Activated gamma-delta T cell (primary cell): ENCODE data around the gene PBLD.
"Not testable (repeated sequence)": the region's sequence is repeated elsewhere in the genome, so short reads cannot be mapped to it uniquely, and the experiment has no call there.

ENCODE experiments used
- DNase-seq: peaks from one replicate; lab custom pipeline; 2025; lab: John Stamatoyannopoulos, UW

The PBLD gene

DNA sequence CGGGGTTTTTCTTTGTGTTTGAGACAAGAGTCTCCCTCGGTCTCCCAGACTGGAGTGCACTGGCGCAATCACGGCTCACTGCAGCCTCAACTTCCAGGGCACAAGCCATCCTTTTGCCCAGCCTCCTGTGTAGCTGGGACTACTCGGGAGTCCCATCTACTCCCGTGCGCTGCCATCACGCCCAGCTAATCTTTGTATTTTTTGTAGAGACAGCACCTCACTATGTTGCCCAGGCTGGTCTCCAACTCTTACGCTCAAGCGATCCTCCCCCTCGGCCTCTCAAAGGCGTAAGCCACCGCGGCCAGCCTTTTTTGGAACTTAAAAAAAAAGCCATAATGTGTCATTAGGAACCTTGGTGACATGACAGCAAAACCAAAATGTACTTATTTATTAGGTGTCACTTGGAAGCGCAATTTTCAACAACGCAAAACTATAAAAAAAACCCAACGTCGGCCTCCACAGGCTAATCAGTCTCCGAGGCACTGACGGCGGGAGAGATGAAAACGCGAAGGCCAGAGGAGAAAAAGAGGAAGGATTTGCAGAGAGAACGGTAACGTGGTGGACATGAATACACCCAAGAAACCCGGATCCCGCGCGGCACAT lies 1.8 kb downstream of the PBLD start:
- no peak for DNase-seq

DNA sequence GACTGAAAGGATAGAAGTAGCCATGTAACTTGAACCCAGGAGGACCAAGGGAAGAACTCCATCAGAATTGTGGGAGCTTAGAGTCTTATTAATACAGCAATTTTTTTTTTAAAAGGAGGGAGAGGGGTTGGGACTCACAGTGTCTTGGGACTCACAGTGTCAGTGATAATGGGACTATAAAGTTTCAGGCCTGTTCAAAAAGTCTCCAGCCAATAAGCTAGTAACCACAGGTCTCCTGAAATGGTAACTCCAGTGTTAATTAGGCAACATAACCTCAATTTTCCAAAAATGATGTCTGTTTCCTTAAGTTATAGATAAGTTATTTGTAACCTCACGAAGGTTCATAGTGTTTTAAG lies 3.2 kb downstream of the PBLD start:
- DNase-seq = no peak

DNA sequence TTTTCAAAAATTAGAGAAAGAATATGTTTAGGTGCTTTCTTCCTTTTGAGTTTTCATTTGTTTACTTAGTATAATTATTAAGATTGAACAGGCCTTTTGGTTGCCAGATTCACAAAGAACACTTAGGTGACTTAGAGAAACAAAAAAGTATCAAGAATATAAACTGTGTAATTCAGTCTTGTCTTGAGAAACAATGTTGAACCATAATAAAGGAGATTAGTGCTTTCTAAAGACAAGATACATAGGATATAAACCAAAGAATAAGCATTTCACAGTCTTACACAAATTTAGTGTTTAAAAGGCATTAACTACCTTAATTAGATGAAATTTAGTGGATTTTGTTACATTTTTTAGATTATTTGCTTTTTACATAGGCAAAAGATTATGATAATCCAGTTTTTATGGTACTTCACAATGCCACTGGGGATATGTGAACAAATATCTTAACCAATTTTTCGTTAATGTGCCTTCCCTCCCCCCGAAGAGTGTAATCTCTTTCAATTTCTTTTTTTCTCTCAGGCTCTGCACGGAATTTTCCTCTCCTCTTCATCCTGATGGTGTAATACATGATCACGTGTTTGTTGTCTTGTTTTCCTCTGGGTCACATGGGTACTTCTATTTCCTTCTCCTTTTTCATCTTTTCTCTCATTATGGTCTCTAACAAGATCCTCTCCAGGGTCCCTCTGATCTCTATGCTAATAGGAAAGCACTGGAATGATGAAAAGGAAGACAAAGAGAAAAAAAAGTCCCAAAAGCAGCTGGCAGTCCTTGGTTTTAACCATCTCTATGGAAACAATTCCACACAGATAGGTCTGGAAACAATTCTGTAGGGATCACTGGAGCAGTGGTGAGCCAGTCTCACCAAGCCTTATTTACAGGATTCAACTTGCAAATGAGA lies 4.6 kb downstream of the PBLD start:
- DNase-seq = no peak

DNA sequence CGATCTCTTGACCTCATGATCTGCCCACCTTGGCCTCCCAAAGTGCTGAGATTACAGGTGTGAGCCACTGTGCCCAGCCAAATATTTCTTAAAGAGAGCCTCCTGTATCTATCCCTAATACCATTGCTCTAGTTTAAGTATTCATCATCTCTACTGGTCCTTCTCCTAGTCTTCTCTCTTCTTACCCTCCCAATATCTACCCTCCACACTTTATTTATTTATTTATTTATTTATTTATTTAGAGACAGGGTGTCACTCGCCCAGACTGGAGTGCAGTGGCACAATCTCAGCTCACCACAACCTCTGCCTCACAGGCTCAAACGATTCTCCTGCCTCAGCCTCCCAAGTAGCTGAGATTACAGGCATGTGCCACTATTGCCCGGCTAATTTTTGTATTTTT lies 8.3 kb downstream of the PBLD start:
- not testable (repeated sequence) for DNase-seq

DNA sequence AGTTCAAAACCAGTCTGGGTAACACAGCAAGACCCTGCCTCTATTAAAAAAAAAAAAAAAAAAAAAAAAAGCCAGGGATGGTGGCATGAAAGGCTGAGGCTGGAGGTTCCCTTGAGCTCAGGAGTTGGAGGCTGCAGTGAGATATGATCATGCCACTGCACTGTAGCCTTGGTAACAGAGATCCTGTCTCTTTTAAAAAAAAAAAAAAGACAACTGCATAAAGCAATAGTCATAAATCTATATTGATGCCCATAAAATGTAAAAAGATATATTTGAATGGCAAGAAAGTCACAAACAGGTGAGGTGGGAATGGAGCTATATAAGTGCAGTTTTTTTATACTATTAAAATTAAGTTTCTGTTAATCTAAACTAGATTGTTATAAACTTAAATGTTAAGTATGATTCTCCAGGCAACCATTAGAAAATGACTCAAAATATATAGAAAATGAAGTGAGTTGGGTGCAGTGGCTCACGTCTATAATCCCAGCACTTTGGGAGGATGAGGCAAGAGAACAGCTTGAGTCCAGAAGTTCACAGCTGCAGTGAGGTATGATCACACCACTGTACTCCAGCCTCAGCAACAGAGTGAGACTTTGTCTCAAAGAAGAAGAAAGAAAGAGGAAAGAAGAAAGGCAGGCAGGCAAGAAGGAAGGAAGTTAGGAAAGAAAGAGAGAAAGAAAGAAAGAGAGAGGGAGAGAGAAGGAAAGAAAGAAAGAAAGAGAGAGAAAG lies 14.2 kb downstream of the PBLD start:
- DNase-seq = no peak

DNA sequence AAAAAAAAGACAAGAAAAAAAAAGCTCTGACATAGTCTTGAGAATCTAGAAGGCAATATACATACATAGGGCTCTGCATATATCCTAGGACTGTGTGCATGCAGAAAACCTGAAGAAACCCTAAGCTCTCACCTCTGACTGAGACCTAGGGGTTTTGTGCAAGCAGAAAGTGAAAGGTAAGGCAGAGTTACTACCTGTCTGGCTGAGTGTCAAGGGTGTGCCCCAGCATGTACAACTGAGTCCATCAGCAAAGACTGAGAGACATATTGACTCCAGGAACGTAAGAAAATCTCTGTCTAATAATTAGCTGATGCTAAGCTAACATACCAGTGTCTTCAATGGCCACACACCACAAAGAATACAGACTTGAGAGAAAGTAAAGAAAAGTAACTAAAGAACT lies 17.1 kb downstream of the PBLD start:
- no peak for DNase-seq

DNA sequence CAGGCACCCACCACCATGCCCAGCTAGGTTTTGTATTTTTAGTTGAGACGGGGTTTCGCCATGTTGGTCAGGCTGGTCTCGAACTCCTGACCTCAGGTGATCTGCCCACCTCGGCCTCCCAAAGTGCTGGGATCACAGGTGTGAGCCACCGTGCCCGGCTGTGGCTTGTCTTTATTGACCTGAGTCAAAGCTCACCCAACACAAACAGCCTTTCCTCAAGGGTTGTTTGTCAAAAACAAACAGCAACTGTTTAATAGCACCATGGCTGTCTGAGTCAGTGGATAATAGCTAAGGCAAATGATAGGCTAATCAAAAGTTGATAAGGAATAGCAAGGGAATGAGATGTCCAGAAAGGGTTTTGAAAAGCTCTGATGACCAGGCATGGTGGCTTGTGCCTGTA lies 17.8 kb downstream of the PBLD start:
- DNase-seq = not testable (repeated sequence)

DNA sequence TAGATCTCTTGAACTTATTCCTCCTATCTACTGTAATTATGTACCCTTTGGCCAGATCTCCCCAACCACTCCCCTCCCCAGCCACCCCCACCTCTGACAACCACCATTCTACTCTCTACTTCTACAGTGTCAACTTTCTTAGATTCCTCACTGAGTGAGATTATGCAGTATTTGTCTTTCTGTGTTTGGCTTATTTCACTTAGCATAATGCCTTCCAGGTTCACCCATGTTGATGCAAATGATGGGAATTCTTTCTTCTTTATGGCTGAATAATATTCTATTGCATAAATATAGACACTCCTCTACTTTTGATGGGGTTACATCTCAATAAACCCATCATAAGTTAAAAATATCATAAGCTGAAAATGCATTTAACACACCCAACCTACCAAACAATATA lies 22.2 kb downstream of the PBLD start:
- DNase-seq = no peak

DNA sequence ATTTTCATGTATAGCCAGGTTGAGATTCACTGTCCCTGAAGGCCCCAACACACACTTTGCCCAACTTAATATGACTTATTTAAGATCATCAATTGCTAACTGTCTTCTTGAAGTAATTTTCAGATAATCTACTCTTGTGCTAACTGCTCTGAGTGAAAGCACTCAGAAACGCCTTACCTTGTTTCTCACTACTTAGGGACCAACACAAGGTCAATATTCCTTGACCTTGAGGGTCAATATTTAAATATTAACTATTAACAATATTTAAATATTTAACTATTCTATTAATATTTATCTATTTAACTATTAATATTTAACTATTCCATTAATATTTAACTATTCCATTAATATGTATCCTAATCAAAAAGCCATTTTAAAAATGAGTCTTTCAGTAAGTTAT lies 26.9 kb downstream of the PBLD start:
- no peak for DNase-seq

DNA sequence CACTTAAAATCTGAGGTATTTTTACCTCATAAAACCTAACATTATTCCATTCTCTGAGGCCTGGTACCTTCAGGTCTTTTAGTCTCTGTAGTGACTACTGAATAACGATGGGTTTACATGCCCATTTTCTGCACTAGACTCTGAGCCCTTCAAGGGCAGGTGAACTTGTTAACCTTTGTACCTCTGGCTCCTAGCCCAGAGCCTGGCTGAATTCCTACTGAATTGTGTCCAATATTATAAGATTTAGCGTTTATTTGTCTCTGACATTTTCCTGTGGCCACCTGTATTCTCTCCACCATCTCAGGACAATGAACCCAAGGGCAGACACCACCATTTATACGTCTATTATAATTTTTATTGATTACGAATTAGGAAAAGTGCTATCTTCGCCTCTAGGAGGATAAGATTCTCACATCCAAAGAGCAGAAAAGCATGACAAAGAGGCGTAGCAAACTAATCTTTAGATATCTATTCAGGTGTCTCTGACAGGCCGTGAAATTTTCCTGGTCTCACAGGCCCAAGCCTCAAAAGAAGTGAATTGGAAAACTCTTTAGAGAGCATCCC lies 28.8 kb downstream of the PBLD start:
- no peak for DNase-seq

DNA sequence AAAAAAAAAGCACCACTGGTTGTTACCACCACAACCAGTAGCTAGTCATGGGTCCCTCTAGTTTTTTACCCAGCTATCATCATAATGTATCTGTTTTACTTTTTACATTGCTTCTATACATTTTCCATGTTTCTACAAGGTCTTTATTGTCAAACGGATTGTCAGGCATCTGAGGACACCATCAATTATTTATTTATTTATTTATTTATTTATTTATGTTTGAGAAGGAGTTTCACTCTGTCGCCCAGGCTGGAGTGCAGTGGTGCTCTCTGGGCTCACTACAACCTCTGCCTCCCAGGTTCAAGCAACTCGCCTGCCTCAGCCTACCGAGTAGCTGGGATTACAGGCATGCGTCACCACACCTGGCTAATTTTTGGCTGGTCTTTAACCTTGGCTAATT lies 29.9 kb downstream of the PBLD start:
- no peak for DNase-seq

DNA sequence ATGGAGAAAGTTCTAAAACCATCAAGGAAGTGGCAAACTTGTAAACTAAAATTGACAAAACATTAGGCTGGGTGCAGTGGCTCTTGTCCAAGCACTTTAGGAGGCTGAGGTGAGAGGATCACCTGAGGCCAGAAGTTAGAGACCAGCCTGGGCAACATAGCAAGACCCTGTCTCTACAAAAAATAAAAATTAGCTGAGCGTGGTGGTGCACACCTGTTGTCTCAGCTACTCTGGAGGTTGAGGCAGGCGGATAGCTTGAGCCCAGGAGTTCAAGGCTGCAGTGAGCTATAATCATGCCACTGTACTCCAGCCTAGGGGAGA lies 30.3 kb downstream of the PBLD start:
- DNase-seq = no peak

DNA sequence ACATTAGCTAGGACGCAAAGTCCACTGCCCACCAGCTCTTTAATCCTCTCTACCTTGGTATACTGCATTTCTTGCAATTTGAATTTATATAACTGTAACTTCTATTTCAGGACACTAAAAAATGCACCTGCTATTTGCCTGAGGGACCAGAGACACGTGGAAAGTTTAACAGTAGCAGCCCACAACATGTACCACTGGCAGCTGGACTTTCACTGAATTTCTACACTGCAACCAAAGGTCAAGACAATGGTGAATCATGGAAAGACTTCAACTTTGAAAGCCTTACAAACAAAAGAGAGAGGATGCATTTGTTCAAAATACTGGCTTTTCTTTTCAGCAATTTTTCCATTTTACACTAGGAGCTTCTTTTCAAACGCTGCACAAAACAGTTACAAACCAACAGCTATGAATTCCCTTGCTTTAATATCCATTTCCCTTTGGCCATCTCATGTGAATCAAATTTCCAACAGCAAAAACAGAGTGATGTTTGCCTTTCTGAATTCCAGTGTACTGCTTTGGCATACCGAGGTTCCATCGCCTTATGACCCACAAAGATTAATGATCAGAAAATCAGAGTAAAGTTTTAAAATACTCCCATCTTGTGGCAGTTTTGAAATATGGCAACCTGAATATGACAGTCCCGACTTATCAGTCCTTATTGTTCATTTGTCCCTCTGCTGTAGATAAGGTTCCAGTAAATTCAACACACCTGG lies 30.8 kb downstream of the PBLD start:
- DNase-seq = no peak

DNA sequence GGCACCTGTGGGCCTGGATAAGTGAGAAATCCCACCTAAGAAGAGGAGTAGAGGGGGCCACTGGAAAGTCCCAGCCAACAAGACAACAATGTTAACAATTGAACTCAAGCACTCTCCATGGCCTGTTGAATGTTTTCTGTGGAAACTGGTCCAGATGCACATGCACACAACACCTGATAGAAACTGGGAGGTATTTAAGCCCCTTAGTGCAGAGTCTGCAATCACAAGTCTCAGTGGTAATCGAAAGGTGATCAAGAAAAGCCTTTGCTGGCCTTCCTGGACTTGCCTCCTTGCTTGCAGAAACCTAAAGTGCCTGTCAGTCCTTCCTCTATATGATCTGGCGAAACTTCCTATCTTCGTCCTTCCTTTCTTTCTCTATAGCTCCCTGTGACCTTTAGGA lies 31.4 kb downstream of the PBLD start:
- DNase-seq = no peak

DNA sequence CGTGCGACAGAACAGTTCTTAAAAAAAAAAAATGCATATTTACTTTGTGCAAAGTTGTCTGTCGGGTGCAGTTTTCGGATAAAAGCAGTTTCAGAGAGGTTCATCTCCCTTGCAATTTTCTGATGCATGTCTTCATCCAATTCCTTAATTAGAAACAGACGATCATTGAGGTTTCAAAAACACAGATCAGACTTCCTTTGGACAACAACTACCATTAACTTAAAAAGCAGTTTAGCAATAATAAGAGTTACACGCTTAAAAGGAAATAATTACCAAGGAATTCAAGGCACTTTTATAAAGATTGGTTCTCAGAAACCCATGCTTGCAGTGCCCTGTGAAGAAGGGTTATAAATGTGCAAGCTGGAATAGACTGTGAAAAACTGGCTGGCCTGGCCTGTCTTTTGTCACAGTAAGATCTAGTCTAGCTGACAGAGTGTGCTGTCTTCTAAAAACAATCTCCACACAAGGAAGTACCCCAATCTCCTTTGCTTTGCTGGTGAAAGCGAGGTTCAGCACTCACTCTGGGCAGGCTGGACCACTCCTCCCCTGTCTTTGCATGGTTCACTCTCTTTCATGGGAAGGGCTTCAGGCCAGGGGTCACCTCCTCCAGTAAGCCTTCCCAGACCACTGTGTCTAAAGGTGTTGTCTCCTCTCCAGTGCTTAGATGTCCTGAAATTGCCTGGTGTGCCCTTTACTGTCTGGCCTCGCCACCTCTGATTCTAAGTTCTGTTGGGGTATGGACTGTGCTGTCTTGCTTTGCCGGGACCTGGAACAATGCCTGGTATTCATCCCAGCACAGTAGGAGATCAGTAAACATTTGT lies 35.7 kb downstream of the PBLD start:
- DNase-seq = no peak

DNA sequence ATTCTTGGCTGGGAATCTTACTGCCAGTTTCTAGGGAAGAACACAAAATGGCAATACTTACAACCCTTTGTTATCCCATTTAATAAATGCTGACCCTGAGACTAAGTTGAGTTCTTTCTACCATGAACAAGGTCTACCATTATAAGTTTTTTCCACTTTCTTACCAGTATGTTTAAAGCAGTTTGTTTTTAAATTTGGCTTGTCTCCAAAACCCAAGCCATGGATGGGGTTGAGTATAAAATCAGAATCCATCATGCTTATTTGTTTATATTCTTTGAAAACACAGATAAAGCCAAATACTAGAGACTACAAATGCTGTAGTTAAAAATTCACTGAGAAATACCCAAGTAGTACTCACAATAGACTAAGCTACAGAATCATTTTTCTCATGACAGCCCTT lies 42.0 kb downstream of the PBLD start:
- DNase-seq = no peak

DNA sequence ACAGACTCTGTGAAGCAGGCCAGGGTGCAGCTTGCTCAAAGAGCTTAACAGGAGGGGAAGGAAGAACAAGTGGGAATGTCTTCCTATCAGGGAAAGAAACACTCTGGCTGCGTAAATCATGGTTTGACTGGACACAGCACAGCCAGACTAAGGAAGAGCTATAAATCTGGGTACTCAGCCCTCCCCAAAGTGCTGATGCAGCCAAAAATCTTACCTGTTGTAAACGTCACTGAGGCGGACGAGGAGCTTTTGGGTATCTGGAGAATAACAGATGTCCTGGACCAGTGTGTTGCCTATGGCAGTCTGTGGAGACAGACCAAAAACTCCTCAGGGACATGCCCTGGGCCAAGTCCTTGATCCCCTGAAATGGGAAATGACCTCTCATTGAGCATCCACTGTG lies 44.0 kb downstream of the PBLD start:
- no peak for DNase-seq

DNA sequence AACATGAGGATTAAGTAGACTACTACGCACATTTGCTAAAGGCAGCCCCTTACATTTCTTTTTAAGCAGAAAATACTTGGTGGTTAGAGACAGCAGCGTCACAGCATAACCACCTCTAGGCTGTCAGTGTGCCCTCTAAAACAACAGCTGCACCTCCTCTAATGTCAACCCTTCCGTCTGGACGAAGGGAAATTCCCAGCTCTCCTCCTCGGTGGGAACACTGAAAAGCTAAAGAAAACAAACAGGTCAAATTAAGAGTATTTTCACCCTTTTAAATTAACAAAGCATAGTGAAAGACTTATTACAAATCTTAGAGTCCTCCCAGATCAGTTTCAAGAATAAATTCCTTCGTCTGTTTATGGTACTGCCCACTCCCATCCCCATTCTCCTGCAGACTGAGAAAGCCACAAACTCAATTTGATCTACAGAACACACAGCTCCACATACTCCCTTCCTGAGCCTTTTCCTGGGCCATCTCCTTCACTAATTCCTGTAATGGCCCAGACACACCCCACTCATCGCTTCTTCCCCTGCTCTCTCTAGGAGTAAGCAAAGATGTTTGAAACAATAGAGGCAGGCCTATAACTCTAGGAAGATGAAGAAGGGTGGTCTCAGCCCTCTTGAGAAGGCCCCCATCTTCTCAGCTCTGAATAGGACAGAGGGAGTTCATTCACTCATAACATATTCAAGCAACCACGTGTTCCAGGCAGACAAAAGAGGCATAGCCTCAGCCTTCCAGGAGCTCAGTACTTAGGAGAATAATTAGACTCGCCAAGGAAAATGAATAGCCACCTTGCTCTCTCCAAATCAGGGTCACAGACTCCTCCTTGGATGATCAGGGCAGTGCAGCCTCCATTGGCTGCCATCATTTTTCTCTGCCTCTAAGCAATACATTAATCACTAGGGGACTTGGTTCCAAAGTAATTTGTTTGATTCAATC lies 48.4 kb downstream of the PBLD start:
- DNase-seq = no peak

DNA sequence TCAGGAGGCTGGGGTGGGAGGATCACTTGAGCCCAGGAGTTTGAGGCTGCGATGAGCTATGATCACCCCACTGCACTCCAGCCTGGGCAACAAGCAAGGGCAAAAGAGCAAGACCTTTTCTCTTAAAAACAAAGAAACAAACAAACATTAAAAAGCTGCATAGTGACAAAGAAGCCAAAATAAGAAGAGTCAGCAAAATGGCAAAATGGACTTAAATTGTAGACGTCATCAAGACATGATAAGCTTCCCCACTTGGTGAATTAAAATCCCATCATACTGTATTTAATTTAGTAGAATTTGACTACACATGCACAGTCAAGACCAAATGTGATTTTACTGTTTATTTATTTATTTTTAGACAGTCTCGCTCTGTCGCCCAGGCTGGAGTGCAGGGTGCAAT lies 52.0 kb downstream of the PBLD start:
- no peak for DNase-seq
